ENCODE measurements around the gene CD300H.

The CD300H gene

DNA sequence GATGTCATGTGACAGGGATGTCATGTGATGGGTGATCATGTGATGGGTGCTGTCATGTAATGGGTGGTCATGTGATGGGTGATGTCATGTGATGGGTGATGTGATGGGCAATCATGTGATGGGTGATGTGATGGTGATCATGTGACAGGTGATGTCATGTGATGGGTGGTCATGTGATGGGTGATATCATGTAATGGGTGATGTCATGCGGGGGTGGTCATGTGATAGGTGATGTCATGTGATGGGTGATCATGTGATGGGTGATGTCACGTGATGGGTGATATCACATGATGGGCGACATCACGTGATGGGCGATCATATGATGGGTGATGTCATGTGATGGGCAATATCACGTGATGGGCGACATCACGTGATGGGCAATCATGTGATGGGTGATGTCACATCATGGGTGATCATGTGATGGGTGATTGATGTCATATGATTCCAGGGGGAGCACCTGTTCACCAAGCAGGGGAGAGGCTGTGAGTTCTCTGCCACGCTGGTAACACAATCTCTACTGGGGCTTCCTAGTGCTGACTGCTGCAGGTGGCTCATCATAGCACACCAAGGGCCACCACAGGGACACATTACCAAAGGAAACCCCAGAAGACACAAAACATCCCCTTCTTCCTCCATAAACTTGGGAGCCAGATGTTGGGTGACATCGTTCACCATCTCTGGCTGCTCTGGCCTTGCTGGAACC, 52.5 kb downstream of the CD300H start (continued):
- TF ChIP-seq ZFP3 (tag by site-specific recombination; IDR thresholded peaks at IDR 0.05; ENCODE audit: low read depth) (no peak), BCL11A (tag by site-specific recombination; IDR thresholded peaks at IDR 0.05; ENCODE audit: low read depth) (peak; percentile 56), GLIS2 (tag by site-specific recombination; IDR thresholded peaks at IDR 0.05) (no peak; the same call in 1 of the 2 replicates), ZNF133 (tag by site-specific recombination; IDR thresholded peaks at IDR 0.05) (peak; percentile 34; the same call in 1 of the 2 replicates), ZSCAN16 (tag by site-specific recombination; IDR thresholded peaks at IDR 0.05) (0 out of 2 replicates have a peak, but pooled peaks have one; percentile 11), TCF7L2 (IDR thresholded peaks at IDR 0.05; ENCODE audit: borderline replicate concordance, low read depth, low read length) (no peak), ZNF19 (tag by site-specific recombination; IDR thresholded peaks at IDR 0.05; ENCODE audit: low read depth) (no peak), ZBTB21 (tag by site-specific recombination; IDR thresholded peaks at IDR 0.05) (peak; percentile 92), ZNF404 (tag by site-specific recombination; IDR thresholded peaks at IDR 0.05) (no peak), MZF1 (tag by site-specific recombination; IDR thresholded peaks at IDR 0.05; ENCODE audit: borderline replicate concordance) (no peak), ZNF292 (tag by site-specific recombination; IDR thresholded peaks at IDR 0.05; ENCODE audit: borderline replicate concordance, low read depth) (no peak), ZBTB48 (tag by site-specific recombination; IDR thresholded peaks at IDR 0.05) (no peak; the same call in 1 of the 2 replicates), ZNF394 (tag by site-specific recombination; IDR thresholded peaks at IDR 0.05; ENCODE audit: borderline replicate concordance) (peak; percentile 54; the same call in 1 of the 2 replicates), ZNF2 (tag by site-specific recombination; IDR thresholded peaks at IDR 0.05) (no peak), ZNF366 (tag by site-specific recombination; conservative IDR thresholded peaks at IDR 0.05) (peak; percentile 65; the same call in 1 of the 2 replicates)
- TF ChIP-seq, protein P1, sequence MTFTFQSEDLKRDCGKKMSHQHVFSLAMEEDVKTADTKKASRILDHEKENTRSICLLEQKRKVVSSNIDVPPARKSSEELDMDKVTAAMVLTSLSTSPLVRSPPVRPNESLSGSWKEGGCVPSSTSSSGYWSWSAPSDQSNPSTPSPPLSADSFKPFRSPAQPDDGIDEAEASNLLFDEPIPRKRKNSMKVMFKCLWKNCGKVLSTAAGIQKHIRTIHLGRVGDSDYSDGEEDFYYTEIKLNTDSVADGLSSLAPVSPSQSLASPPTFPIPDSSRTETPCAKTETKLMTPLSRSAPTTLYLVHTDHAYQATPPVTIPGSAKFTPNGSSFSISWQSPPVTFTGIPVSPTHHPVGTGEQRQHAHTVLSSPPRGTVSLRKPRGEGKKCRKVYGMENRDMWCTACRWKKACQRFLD (tag by site-specific recombination; IDR thresholded peaks at IDR 0.05), result no peak
- TF ChIP-seq, protein P2, sequence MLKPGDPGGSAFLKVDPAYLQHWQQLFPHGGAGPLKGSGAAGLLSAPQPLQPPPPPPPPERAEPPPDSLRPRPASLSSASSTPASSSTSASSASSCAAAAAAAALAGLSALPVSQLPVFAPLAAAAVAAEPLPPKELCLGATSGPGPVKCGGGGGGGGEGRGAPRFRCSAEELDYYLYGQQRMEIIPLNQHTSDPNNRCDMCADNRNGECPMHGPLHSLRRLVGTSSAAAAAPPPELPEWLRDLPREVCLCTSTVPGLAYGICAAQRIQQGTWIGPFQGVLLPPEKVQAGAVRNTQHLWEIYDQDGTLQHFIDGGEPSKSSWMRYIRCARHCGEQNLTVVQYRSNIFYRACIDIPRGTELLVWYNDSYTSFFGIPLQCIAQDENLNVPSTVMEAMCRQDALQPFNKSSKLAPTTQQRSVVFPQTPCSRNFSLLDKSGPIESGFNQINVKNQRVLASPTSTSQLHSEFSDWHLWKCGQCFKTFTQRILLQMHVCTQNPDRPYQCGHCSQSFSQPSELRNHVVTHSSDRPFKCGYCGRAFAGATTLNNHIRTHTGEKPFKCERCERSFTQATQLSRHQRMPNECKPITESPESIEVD (tag by site-specific recombination; IDR thresholded peaks at IDR 0.05), result no peak
- TF ChIP-seq, protein P3, sequence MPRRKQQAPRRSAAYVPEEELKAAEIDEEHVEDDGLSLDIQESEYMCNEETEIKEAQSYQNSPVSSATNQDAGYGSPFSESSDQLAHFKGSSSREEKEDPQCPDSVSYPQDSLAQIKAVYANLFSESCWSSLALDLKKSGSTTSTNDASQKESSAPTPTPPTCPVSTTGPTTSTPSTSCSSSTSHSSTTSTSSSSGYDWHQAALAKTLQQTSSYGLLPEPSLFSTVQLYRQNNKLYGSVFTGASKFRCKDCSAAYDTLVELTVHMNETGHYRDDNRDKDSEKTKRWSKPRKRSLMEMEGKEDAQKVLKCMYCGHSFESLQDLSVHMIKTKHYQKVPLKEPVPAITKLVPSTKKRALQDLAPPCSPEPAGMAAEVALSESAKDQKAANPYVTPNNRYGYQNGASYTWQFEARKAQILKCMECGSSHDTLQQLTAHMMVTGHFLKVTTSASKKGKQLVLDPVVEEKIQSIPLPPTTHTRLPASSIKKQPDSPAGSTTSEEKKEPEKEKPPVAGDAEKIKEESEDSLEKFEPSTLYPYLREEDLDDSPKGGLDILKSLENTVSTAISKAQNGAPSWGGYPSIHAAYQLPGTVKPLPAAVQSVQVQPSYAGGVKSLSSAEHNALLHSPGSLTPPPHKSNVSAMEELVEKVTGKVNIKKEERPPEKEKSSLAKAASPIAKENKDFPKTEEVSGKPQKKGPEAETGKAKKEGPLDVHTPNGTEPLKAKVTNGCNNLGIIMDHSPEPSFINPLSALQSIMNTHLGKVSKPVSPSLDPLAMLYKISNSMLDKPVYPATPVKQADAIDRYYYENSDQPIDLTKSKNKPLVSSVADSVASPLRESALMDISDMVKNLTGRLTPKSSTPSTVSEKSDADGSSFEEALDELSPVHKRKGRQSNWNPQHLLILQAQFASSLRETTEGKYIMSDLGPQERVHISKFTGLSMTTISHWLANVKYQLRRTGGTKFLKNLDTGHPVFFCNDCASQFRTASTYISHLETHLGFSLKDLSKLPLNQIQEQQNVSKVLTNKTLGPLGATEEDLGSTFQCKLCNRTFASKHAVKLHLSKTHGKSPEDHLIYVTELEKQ (tag by site-specific recombination; IDR thresholded peaks at IDR 0.05; ENCODE audit: borderline replicate concordance), result peak; percentile 53
- TF ChIP-seq, protein P4, sequence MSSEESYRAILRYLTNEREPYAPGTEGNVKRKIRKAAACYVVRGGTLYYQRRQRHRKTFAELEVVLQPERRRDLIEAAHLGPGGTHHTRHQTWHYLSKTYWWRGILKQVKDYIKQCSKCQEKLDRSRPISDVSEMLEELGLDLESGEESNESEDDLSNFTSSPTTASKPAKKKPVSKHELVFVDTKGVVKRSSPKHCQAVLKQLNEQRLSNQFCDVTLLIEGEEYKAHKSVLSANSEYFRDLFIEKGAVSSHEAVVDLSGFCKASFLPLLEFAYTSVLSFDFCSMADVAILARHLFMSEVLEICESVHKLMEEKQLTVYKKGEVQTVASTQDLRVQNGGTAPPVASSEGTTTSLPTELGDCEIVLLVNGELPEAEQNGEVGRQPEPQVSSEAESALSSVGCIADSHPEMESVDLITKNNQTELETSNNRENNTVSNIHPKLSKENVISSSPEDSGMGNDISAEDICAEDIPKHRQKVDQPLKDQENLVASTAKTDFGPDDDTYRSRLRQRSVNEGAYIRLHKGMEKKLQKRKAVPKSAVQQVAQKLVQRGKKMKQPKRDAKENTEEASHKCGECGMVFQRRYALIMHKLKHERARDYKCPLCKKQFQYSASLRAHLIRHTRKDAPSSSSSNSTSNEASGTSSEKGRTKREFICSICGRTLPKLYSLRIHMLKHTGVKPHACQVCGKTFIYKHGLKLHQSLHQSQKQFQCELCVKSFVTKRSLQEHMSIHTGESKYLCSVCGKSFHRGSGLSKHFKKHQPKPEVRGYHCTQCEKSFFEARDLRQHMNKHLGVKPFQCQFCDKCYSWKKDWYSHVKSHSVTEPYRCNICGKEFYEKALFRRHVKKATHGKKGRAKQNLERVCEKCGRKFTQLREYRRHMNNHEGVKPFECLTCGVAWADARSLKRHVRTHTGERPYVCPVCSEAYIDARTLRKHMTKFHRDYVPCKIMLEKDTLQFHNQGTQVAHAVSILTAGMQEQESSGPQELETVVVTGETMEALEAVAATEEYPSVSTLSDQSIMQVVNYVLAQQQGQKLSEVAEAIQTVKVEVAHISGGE (tag by site-specific recombination; conservative IDR thresholded peaks at IDR 0.05; ENCODE audit: low read depth), result no peak
- TF ChIP-seq, protein P5, sequence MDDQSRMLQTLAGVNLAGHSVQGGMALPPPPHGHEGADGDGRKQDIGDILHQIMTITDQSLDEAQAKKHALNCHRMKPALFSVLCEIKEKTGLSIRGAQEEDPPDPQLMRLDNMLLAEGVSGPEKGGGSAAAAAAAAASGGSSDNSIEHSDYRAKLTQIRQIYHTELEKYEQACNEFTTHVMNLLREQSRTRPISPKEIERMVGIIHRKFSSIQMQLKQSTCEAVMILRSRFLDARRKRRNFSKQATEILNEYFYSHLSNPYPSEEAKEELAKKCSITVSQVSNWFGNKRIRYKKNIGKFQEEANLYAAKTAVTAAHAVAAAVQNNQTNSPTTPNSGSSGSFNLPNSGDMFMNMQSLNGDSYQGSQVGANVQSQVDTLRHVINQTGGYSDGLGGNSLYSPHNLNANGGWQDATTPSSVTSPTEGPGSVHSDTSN (CRISPR knock-in tag; IDR thresholded peaks at IDR 0.05), result no peak
- TF ChIP-seq, protein P6, sequence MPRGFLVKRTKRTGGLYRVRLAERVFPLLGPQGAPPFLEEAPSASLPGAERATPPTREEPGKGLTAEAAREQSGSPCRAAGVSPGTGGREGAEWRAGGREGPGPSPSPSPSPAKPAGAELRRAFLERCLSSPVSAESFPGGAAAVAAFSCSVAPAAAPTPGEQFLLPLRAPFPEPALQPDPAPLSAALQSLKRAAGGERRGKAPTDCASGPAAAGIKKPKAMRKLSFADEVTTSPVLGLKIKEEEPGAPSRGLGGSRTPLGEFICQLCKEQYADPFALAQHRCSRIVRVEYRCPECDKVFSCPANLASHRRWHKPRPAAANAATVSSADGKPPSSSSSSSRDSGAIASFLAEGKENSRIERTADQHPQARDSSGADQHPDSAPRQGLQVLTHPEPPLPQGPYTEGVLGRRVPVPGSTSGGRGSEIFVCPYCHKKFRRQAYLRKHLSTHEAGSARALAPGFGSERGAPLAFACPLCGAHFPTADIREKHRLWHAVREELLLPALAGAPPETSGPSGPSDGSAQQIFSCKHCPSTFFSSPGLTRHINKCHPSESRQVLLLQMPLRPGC (tag by site-specific recombination; IDR thresholded peaks at IDR 0.05), result peak; percentile 53
- TF ChIP-seq, protein P7, sequence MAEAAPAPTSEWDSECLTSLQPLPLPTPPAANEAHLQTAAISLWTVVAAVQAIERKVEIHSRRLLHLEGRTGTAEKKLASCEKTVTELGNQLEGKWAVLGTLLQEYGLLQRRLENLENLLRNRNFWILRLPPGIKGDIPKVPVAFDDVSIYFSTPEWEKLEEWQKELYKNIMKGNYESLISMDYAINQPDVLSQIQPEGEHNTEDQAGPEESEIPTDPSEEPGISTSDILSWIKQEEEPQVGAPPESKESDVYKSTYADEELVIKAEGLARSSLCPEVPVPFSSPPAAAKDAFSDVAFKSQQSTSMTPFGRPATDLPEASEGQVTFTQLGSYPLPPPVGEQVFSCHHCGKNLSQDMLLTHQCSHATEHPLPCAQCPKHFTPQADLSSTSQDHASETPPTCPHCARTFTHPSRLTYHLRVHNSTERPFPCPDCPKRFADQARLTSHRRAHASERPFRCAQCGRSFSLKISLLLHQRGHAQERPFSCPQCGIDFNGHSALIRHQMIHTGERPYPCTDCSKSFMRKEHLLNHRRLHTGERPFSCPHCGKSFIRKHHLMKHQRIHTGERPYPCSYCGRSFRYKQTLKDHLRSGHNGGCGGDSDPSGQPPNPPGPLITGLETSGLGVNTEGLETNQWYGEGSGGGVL (tag by site-specific recombination; IDR thresholded peaks at IDR 0.05), result peak; percentile 68
